DMS79 (cell line): ENCODE results near the gene FBLN1.
A peak's percentile ranks its signal among the peaks of the same experiment; 100 is the strongest.

Experiments
- DNase-seq: peaks from one replicate; lab custom pipeline; 2025; lab: John Stamatoyannopoulos, UW

FBLN1 gene

DNA sequence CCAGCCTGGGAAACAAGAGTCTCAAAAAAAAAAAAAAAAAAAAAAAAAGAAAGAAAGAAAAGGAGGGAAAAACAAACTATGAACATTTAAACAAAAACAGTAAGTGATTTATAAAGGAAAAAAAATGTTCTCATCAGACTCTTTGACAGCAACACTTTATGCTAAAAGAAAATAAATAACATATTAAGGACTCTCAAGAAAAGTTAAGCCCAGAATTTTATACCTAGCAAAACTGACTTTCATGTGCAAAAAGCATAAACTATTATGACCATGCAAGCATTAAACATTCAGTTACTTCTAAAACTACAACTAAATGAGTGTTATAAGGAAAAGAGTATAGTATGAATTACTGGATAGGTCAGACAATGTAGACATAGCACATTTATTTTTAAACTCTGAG is 68.4 kb downstream of the FBLN1 start:
- DNase-seq: no peak

DNA sequence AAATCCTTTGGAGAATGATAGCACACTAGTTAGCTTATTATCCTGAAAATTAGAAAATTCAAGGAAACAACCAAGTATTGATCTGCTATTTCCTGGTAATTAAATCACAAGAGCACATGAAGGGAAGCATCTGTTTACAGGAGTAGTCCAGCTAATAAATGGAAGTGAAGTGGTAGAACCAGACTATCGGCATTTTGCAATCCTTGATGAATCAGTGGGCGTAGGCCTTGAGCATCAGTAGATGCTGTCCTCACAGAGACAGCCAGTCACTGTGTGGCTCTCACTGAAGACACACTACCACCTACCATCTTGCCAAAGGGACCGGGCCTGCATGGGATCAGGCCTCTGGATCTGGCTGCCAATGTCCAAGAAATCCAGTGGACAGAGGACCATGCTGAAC is 69.8 kb downstream of the FBLN1 start:
- DNase-seq: no peak

DNA sequence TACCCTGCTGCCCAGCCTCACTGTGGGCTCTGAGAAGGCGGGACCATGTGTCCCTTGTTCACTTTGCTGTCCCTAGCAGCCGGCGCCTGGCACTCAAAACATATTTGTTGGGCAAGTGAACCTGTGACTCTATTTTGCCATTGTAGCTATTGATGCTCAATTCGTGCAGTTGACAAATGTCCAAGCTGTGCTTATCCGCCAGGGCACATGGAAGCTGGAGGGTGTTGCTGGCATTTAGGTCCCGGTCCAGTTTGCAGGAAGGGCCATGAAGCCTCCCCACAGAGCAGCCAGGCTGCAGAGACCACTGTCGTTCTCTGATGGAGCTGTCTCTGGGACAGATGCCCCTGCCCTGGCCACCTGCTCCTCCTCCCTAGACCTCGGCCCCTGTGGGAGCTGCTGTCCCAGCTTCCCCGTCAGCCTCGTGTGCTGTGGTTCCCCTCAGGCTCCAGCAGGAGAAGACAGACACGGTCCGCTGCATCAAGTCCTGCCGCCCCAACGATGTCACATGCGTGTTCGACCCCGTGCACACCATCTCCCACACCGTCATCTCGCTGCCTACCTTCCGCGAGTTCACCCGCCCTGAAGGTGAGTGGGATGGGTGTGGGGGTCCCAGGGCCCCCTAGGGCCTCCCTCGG is 71.5 kb downstream of the FBLN1 start:
- no peak for DNase-seq

DNA sequence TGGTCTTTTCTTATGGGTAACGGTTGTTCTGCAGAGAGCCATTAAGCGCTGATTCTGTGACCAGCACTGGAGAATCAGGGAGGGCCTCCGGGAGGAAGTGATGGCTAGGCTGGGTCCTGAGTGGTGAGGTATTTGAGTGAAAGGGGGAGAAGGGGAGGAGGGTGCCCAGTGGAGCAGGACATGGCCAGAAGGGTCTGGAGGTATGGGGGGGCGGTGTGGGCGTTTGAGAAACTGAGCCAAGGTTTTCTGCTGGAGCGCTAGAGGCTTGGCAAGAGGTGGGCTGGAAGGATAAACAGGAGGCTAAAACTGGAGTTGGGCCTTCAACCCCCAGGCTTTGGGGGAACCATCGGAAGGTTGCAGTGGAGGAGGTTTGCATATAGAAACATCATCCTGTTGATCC is 72.5 kb downstream of the FBLN1 start:
- no peak for DNase-seq

DNA sequence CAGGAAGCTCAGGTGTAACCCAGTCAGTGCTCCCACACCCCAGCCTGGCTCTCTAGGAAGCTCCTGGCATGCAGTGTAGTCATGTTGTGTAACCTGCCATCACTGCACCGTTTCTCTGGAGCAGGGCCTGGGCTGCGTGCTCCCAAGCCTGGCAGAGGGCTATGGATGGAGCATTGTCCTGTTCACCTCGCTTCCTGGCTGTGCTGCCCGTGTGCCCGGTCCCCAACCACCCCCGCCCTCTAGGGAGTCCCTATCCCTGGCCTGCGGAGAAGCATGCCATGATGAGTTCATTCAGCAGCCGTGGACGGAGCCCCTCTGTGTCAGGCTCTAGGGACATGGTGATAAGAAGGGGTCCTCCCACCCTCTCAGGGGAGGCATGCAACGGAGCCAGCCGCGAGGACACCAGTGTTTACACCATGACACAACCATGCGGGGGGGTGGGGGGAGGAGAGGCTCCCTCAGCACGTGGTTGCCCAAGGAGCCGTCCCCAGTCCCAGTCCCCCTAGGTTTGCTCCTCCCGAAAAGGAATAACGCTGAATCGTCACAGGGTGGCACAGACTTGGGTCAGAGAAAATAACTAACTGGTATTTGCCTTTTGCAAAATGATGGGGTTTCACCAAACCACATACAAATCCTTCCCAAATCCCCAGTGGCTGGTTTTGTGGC is 73.1 kb downstream of the FBLN1 start:
- DNase-seq: no peak

DNA sequence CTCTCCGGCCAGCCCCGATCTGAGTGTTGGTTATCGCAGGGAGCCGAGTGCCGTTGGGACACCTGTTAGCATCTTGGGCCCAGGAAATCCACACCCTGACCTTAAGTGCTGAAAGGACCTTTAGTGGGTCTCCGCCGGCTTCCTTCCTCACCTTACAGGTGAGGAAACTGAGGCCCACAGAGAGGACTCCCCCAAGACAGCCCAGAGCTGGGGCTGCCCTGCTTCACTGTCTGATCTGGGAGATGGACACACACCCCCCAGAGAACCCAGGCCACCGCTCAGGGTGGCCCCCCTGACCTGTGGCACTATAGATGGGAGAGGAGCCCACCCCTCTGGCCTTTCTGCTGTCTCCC is 73.6 kb downstream of the FBLN1 start:
- DNase-seq: no peak

DNA sequence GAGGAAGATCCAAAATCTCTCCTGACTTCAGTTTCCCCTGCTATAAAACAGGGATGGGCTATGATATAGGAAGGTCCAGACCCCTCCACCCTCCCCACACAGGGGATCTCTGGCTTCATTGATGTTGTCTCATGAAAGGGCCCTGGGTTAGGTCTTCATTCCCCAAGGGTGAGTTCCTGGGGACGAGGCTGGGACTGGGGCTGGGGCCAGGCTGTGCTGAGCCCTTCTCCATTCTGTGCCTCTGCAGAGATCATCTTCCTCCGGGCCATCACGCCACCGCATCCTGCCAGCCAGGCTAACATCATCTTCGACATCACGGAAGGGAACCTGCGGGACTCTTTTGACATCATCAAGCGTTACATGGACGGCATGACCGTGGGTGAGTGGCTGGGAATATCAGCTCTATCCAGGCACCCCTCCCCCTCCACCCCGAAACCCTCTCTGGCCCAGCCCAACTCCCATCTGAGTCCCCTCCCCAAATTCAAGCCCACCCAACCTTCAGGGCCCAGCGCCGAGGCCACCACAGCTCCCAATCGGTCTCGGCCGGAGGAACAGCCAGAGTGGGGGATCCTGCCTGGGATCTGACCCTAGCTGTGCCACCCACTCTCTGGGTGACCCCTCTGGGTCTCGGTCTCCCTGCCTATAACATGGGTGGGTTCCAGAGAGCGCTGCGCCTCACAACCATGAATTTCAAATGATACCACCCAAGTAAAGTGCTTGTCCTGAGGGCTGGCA is 74.2 kb downstream of the FBLN1 start:
- no peak for DNase-seq

DNA sequence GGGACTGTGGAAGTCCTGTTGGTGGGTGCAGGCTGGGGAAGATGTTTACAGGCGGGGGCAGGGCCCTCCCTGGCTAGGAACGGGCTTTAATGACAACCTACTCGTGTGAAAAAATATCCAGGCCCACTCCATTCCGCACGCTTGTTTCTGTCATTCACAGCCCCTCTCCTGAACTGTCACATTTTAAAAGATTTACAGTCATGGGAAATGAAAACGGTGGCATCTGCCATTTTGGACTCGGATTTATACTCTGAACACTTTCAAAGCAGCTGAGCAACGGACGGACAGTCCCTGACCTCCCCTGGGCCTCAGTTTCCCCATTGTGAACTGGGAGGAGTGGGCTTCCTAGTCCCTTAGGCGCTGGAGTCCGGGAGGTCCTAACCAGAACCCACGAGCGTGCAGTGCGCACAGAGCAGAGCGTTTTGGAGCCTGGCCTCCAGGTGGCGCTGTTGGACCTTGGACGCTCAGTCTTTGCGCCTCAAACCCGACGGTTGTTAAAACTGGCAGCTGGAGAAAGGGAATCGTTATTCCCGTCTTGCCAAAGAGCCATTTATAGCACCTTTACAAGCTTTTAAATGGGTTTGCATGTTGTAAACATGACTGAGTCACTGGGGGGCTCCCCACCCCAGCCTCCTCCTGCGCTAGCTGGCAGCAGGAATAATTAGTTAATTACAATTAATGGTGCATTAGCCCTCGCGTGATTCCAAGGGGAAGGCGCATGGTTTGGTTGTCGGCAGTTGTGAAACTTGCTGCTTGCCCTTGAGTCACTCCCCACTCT is 75.3 kb downstream of the FBLN1 start:
- DNase-seq: peak; percentile 17

DNA sequence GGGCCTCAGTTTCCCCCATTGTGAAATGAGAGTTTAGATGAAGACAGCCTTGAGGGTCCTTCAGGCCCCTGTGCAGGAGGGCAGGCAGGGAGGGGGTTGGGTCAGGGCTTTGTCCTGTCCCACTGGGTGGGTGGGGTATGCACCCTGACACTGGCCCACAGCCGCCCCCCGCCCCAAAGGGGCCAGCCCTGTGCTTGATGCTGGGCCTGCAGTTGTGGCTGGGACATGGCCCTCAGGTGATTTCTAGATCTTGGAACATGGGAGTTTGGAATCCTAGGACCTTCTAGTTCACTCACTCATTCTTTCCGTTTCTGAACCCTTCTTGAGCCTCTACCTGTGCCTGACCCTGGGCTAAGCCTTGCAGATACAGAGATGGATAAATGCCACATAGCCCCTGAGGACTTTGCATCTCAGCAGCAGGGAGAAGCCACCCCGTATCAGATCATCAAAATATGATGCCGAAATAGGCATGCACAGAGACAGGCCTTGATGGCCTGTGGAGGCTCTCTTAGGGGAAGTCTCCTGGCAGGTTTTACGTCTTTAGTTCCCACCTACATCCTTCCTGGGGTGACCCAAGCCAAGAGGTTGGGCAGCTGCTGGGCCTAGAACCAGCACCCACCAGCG is 76.0 kb downstream of the FBLN1 start:
- DNase-seq: no peak

DNA sequence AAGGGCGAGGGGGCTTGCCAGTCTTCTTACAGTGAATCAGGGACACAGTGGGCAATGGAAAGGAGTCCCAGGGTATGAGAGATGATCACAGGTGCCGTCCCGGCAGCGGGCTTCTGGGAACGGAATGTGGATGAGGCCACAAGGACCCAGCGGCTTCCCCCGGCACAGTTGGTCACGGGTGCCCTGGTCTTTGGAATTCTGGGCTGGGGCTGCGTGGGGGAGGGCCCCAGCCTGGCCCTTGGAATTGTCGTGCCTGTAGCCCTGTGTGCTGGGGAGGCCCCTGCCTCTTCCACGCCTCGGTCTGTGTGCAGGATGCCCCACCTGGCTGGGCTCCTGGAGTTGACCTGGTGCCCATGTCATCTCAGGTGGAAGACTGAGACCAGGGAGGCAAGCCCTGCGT is 76.6 kb downstream of the FBLN1 start:
- DNase-seq: no peak

DNA sequence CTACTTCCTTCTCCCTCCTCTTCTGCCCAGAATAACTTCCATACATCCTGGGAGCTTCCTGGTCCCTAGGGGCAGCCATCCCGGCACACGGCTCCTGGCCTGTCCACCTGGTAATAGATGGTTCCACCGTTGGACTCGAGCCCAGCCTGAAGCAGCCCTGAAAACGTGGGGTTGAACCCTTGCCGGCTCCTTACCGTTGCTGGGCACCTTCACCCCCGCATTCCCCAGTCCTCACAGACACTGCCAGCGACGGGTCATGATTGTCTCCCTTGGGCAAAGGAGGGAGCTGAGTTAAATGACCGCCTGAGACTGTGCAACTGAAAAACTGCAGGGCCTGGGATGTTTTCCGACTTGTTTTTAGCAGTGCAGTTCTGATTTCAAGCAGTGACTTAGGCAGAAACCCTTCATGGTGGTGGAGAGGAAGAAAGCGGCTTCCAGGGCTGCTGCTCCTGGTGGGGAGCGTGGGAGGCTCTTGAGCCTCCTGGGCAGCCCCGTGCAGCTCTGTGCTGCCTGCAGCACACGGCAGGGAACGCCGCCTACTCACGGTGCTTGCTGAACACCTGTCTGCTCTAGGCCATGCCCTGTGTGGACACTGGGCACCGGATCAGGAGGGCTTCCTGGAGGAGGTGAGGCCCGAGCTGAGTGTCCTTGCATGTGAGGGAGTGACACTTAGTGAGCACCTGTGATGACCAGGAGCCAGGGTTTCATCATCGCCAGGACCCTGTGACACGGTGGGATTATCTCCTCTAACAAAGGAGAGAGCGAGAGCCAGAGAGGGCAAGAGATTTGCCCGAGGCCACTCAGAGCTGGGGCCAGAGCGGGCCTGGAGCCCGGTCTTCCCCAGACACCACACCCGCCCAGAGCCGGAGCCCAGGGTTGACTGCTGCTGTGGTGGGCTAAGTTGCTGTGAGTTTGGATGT is 77.4 kb downstream of the FBLN1 start:
- DNase-seq: no peak

DNA sequence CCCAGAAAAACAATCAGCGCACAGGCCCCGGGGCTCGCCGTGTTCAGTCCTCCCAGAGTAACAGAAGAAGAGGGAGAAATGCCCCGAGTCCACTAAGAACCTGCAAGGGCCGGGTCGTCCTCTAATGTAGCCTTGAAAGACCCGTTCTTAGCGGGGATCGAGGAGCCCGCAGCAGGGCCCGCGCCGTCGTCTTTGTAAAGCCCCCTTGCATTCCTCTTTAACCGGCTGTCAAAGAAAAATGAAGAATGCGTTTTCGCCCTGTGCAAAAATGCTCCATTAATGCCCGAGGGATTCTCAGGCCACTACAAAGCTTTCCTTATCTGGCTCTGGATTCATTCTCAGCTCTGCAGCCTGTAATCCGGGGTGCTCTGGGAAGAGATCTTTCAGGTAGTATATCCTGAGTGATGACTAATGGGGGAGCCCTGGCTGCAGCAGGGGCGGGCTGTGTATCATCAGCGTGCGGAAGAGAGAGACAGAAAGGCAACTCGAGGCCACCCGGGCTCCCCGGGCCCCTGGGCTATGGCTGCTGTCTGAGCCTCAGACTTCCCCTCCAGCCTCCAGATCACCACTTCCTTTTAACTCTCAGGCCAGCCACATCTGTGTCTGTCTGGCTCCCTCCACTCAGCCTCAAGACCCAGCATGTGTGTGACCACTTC is 78.2 kb downstream of the FBLN1 start:
- no peak for DNase-seq

DNA sequence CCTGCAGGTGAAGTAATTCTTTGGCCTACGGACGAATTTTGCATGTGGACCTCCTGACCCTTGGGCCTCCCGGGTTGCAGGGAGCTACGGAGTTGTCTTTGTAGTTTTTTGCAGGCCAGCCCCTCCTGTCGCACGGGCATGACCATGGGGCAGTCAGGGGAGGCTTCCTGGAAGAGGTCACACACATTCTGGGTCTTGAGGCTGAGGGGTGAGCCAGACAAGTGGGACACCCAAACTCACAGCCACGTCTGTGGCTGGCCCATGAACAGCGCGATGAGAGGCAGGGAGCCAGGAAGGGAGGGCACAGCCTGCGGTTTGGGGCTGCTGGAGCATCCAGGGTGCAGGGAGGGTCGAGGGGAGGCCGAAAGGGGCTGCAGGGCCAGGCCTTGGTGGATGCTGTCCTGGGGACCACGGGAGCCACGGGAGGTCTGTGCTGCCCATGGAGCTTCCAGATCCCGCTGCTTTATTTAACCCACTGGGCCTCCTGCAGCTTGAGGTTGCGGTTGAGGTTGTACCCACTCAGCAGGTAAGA is 78.9 kb downstream of the FBLN1 start:
- no peak for DNase-seq

DNA sequence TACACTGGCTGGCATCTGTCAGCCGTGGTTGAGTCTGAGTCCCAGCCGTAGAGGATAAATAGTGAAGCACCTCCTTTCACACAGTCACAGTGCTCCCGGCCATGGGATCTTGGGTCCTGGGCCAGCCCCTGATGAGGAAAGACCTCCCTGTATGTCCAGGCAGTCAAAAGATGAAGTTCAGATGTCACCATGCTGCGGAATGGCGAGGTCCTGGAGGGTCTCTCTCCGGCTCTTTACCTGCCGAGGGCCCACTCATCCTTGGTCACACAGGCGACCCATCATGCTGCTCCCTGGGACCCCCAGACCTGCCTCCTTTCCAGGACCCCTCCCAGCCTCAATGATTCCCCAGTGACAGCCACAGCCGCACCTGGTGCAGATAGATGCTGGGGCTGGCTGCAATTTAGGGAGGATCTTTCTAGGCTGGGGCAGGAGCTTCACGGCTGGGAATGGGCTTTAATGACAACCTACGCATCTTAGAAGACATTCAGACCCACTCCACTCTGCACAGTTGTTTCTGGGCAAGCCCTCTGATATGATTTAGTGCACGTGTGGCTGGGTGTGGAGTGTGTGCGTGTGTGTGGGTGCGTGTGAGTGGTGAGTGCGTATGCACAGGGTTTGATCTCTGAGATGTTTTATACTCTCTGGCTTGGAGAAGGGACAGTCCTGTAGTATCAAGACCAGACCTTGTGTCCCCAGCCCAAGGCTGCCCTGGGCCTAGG is 79.7 kb downstream of the FBLN1 start:
- DNase-seq: no peak

DNA sequence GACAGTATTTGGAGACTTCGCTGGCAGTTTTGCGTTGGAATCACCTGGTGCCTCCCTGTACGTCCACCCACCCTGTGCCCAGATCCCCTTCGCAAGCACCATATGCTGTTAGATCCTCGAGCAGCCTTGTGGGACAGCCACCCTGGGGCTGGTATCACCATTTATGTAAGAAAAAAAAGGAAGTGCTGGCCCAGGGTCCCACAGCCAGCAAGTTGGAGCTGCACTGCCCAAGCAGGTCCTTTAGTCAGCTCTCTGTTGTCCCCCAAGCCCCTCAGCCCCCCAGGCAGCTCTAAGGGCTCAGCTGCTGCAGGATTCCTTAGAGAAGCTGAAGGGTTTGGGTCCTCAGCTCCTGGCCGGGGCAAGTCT is 80.3 kb downstream of the FBLN1 start:
- no peak for DNase-seq

DNA sequence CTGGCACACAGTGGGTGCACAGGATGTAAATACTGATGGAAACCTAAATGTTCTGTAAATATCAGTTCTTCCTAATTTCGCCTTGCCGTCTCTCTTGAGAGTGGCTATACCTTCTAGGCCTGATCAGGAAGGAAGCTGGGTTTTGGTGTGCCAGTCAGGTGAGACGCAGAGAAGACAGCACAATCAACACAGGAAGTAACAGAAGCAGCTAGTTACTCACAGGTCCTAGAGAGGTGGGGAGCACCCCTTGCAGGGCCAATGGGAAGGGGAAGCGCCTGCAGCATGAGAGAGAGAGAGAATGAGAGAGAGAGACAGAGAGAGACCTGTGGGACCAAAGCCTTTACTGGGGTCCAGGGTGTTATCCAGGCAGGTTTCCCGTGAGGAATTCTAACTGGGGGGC is 80.8 kb downstream of the FBLN1 start:
- DNase-seq: no peak

DNA sequence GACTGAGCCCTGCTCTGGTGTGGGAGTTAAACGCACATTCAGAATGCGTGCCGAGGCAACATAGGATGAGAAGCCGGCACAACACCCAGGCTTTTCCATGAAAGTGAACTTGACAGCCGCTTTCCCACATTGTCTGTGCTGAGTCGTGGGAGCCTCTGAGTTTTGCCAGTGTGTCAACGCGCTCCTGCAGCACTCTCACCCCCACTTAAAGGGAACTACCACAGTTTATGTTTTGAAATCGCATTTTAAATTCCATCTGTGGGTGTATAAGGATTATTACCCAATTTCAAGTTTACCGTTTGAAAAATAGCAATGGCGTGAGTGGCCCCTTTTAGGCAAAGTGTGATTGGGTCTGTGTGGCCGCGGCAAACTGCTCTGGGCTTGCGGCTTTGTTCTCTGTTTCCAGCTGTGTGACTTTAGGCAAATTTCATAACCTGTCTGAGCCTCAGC is 81.5 kb downstream of the FBLN1 start:
- no peak for DNase-seq

DNA sequence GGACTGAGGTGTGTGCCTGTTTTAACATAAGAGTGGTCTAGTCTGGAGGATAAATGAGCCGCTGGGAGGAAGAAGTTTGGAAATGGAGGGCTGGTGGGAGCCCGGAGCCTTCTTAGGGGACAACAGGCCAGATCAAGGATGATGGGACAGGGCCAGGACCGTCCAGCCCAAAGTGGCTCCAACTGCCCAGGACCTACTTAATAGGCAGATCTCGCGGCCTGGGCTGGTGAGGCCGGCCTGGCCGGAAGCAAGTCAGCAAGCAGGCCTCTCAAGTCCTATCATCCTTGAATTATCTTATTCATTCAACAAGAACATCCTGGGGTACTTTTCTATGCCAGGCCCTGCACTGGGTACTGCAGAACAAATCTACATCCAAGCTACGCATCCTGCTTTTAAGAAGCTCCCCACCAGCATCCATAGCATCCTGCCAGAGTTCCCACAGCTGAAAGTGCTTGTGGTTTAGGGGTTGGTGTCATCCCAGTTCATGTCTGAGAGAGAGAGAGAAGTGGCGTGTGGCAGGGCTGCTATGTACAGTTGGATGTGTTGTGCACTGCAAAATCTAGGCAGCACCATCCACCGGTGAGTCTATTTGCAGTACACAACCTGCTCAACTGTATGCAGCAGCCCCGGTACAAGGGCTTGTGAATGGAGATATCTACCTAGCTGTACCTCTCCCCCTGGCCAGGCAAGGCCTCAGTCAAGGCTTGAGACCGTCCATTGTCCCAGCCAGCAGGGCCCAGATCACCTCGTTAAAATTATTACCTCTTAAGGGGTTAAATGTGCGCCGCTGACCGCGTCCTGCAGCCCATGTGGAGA is 82.1 kb downstream of the FBLN1 start:
- no peak for DNase-seq

DNA sequence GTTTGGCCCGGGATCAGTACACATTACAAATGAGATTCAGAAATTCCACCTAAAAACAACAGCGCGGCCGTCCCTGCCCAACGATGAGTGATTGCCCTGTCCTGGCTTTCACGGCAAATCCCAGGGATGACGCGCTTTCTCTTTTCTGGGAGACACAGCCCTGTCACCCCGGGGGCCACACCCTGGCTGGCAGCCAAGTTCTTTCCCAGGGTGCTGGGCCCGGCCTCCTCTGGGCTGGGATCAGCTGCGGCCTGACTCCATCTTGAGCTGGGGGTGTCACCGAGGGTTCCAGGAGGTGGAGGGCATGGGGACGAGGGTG is 82.7 kb downstream of the FBLN1 start:
- DNase-seq: no peak
